ENCODE results near the gene ATP6V1E1.
"Not testable (repeated sequence)": the region's sequence is repeated elsewhere in the genome, so short reads cannot be mapped to it uniquely, and the experiment has no call there.

The ATP6V1E1 gene

GRCh38 chr22:17583151-17583550, 45.4 kb downstream of the ATP6V1E1 start:
- DNase-seq (ENCODE audit: low read depth in 2 of 2, low spot score in 1 of 2): no peak

- no peak for DNase-seq (ENCODE audit: low read depth in 2 of 2, low spot score in 1 of 2)
Measured at GRCh38 chr22:17581631-17582030, 46.9 kb downstream of the ATP6V1E1 start.

- no peak for DNase-seq (ENCODE audit: low read depth in 2 of 2, low spot score in 1 of 2)
Measured at GRCh38 chr22:17581056-17581455, 47.5 kb downstream of the ATP6V1E1 start.

- DNase-seq (ENCODE audit: low read depth in 2 of 2, low spot score in 1 of 2): no peak
Measured at GRCh38 chr22:17580441-17581031, 48.0 kb downstream of the ATP6V1E1 start.

- DNase-seq (ENCODE audit: low read depth in 2 of 2, low spot score in 1 of 2): no peak
Measured at GRCh38 chr22:17579535-17579981, 49.0 kb downstream of the ATP6V1E1 start.

GRCh38 chr22:17578136-17578754, 50.3 kb downstream of the ATP6V1E1 start:
- DNase-seq (ENCODE audit: low read depth in 2 of 2, low spot score in 1 of 2): no peak

- DNase-seq (ENCODE audit: low read depth in 2 of 2, low spot score in 1 of 2): no peak
Measured at GRCh38 chr22:17576470-17576869, 52.1 kb downstream of the ATP6V1E1 start.

GRCh38 chr22:17575681-17576080, 52.9 kb downstream of the ATP6V1E1 start:
- no peak for DNase-seq (ENCODE audit: low read depth in 2 of 2, low spot score in 1 of 2)

- DNase-seq (ENCODE audit: low read depth in 2 of 2, low spot score in 1 of 2): no peak
Measured at GRCh38 chr22:17575151-17575550, 53.4 kb downstream of the ATP6V1E1 start.

- DNase-seq (ENCODE audit: low read depth in 2 of 2, low spot score in 1 of 2): no peak
Measured at GRCh38 chr22:17570851-17571631, 57.5 kb downstream of the ATP6V1E1 start.

- no peak for DNase-seq (ENCODE audit: low read depth in 2 of 2, low spot score in 1 of 2)
Measured at GRCh38 chr22:17569971-17570511, 58.5 kb downstream of the ATP6V1E1 start.

GRCh38 chr22:17566776-17567175, 61.8 kb downstream of the ATP6V1E1 start:
- DNase-seq (ENCODE audit: low read depth in 2 of 2, low spot score in 1 of 2): no peak

- not testable (repeated sequence) for DNase-seq (ENCODE audit: low read depth in 2 of 2, low spot score in 1 of 2)
Measured at GRCh38 chr22:17566016-17566687, 62.4 kb downstream of the ATP6V1E1 start.

GRCh38 chr22:17563936-17564391, 64.6 kb downstream of the ATP6V1E1 start:
- DNase-seq (ENCODE audit: low read depth in 2 of 2, low spot score in 1 of 2): no peak

- no peak for DNase-seq (ENCODE audit: low read depth in 2 of 2, low spot score in 1 of 2)
Measured at GRCh38 chr22:17562906-17563870, 65.4 kb downstream of the ATP6V1E1 start, which contains the start of gene SLC25A18. Gene SLC25A18 (plus strand): TSS chr22:17563498. CDS start chr22:17579945, 16,447 bp downstream.

- no peak for DNase-seq (ENCODE audit: low read depth in 2 of 2, low spot score in 1 of 2)
Measured at GRCh38 chr22:17559188-17559587, 69.4 kb downstream of the ATP6V1E1 start.

GRCh38 chr22:17554814-17555213, 73.7 kb downstream of the ATP6V1E1 start:
- no peak for DNase-seq (ENCODE audit: low read depth in 2 of 2, low spot score in 1 of 2)

GRCh38 chr22:17552737-17553136, 75.8 kb downstream of the ATP6V1E1 start:
- DNase-seq (ENCODE audit: low read depth in 2 of 2, low spot score in 1 of 2): no peak

- DNase-seq (ENCODE audit: low read depth in 2 of 2, low spot score in 1 of 2): no peak
Measured at GRCh38 chr22:17549655-17550054, 78.9 kb downstream of the ATP6V1E1 start.

GRCh38 chr22:17549183-17549582, 79.4 kb downstream of the ATP6V1E1 start:
- DNase-seq (ENCODE audit: low read depth in 2 of 2, low spot score in 1 of 2): no peak

Measured in stimulated activated CD8-positive, alpha-beta memory T cell treated with anti-CD3 and anti-CD28 coated beads, Interleukin-4, amount 100 ng/mL, for 1 hour (primary cell).